K562 (cell line): ENCODE data around the gene RBPJL. TPM values are rescaled to one million over a fixed set of nuclear protein-coding genes. Genes with fewer than 3 reads are reported as not detected.

Source experiments
- ATAC-seq: fragments of 200-7000 bp; cut with Tn5 transposase; 3 replicates; pipeline ENCODE4 v1.9.1; 2020; ENCODE audit warnings: moderate library complexity
- BruUV-seq: library from RNA; stranded (reverse); fragments of 400-500 nt; replicated peaks from 2 replicates; lab custom pipeline; 2021; lab: Mats Ljungman, UMichigan
- CTCF ChIA-PET: fragments of 300-600 bp; formaldehyde crosslinking; extraction: SDS; loops from one replicate; lab custom pipeline; 2021; ENCODE audit warnings: low intra/inter-chr PET ratio; lab: Yijun Ruan, JAX
- POLR2A ChIA-PET: fragments of 300-600, 350-650 bp; sonication (Branson Sonifier 250); formaldehyde crosslinking; extraction: SDS; loops from one replicate; lab custom pipeline; 2021; ENCODE audit warnings: antibody characterized with exemption, inconsistent platforms; lab: Yijun Ruan, JAX
- DNase-seq, 4 experiments: peaks; one replicate each; pipeline versions ENCODE4 v3.0.0 to v3.0.0-alpha.2; 2011 to 2018; ENCODE audit warnings: low spot score in 3 of 4, mixed read lengths in 3 of 4; ENCODE audit errors: extremely low read depth in 1 of 4
- FAIRE-seq: peaks from 2 replicates; lab custom pipeline; 2011; peaks lifted over from hg19 to GRCh38; lab: Jason Lieb, UNC
- H2AFZ ChIP-seq: 2 replicates; pipeline ENCODE4 v1.6.0; 2011; ENCODE audit warnings: low read depth, low read length, control low read depth, inconsistent platforms
- H3K27ac ChIP-seq: fragments of 200-600 bp; 3 replicates; pipeline ENCODE4 v1.8.0; 2011; ENCODE audit warnings: low read depth, mild to moderate bottlenecking, control low read depth, inconsistent platforms, low read length, moderate library complexity, mixed read lengths; ENCODE audit errors: extremely low read depth
- H3K27me3 ChIP-seq, 2 experiments: fragments of 300-600 bp in 1 of 2; 2 replicates in 1 of 2; 3 replicates in 1 of 2; pipeline versions ENCODE4 v1.6.0 to v1.8.0; 2011; ENCODE audit warnings: inconsistent platforms in 2 of 2, low read length in 2 of 2, mild to moderate bottlenecking in 1 of 2, mixed read lengths in 1 of 2, moderate library complexity in 1 of 2; ENCODE audit not compliant: control insufficient read depth in 2 of 2, insufficient read depth in 2 of 2
- H3K36me3 ChIP-seq: fragments of 300-600 bp; 3 replicates; pipeline ENCODE4 v1.8.0; 2011; ENCODE audit warnings: mild to moderate bottlenecking, low read length, inconsistent platforms; ENCODE audit not compliant: control insufficient read depth, insufficient read depth
- H3K4me1 ChIP-seq, 2 experiments: fragments of 200-600 bp in 1 of 2; replicated peaks in 1 of 2; 2 replicates in 1 of 2; 3 replicates in 1 of 2; pipeline versions ENCODE4 v1.5.1 to v1.8.0; 2011; ENCODE audit warnings: inconsistent platforms in 2 of 2, low read length in 2 of 2, mild to moderate bottlenecking in 1 of 2, mixed read lengths in 1 of 2, moderate library complexity in 1 of 2; ENCODE audit not compliant: control insufficient read depth in 2 of 2, insufficient read depth in 2 of 2
- H3K4me2 ChIP-seq: 2 replicates; pipeline ENCODE4 v1.6.1; 2011; ENCODE audit warnings: low read length, control low read depth, inconsistent platforms, mixed read lengths; ENCODE audit not compliant: insufficient read depth
- H3K4me3 ChIP-seq: fragments of 200-600 bp; sonication (generic), shearing (Covaris generic); 2 replicates; pipeline ENCODE4 v1.5.1; 2016; ENCODE audit warnings: control low read depth, inconsistent platforms
- H3K79me2 ChIP-seq: fragments of 200-600 bp; 3 replicates; pipeline ENCODE4 v1.8.0; 2011; ENCODE audit warnings: low read length, inconsistent platforms; ENCODE audit not compliant: control insufficient read depth, insufficient read depth
- H3K9ac ChIP-seq, 2 experiments: 2 replicates each; pipeline versions ENCODE4 v1.6.0 to v1.6.1; 2011; ENCODE audit warnings: low read depth in 2 of 2, low read length in 2 of 2, control low read depth in 1 of 2, inconsistent platforms in 1 of 2, mild to moderate bottlenecking in 1 of 2, mixed read lengths in 1 of 2; ENCODE audit not compliant: insufficient read depth in 1 of 2
- H3K9me1 ChIP-seq: one replicate; pipeline ENCODE4 v1.6.0; 2011; ENCODE audit warnings: inconsistent platforms, mild to moderate bottlenecking, low read length, moderate library complexity; ENCODE audit not compliant: control insufficient read depth, insufficient read depth
- H3K9me3 ChIP-seq: replicated peaks from 2 replicates; pipeline ENCODE4 v1.5.1; 2011; ENCODE audit warnings: low read depth, low read length, inconsistent platforms; ENCODE audit not compliant: control insufficient read depth, insufficient read depth
- H4K20me1 ChIP-seq: replicated peaks from 2 replicates; pipeline ENCODE4 v1.6.1; 2011; ENCODE audit warnings: low read length, inconsistent platforms, mixed read lengths; ENCODE audit not compliant: control insufficient read depth, insufficient read depth
- CBX3 ChIP-seq, 2 experiments: IDR thresholded peaks; 1 replicate in 1 of 2; 2 replicates in 1 of 2; pipeline ENCODE4 v1.6.1; 2012; ENCODE audit warnings: inconsistent platforms in 2 of 2, low read length in 2 of 2, borderline replicate concordance in 1 of 2, control low read depth in 1 of 2
- ESRRA ChIP-seq: fragments of 450-650 bp; IDR thresholded peaks from 2 replicates; pipeline ENCODE4 v1.6.1; 2014; ENCODE audit warnings: low read depth, mild to moderate bottlenecking, moderate library complexity, borderline replicate concordance
- GATA2 ChIP-seq: sonication (generic); formaldehyde crosslinking; IDR thresholded peaks from 2 replicates; pipeline ENCODE4 v1.4.0; 2020; ENCODE audit warnings: mild to moderate bottlenecking, missing genetic modification reagents
- GATAD2B ChIP-seq: fragments of 450-650 bp; IDR thresholded peaks from 2 replicates; pipeline ENCODE4 v1.6.1; 2017; ENCODE audit warnings: mild to moderate bottlenecking, borderline replicate concordance
- HMGN3 ChIP-seq: IDR thresholded peaks from 2 replicates; pipeline ENCODE4 v1.6.1; 2011; ENCODE audit warnings: borderline replicate concordance, low read depth, mild to moderate bottlenecking, mixed read lengths, low read length; ENCODE audit not compliant: insufficient read length; ENCODE audit errors: extremely low read depth
- HOXB6 ChIP-seq: fragments of 250-450 bp; sonication (Bioruptor Pico); IDR thresholded peaks from 2 replicates; pipeline ENCODE4 v1.5.1; 2022; ENCODE audit warnings: mild to moderate bottlenecking, borderline replicate concordance
- IRF2 ChIP-seq: sonication (generic); formaldehyde crosslinking; IDR thresholded peaks from 2 replicates; pipeline ENCODE4 v1.8.1; 2022; ENCODE audit warnings: mild to moderate bottlenecking, missing genetic modification reagents
- NCOR1 ChIP-seq: fragments of 450-650 bp; IDR thresholded peaks from 2 replicates; pipeline ENCODE4 v1.6.1; 2016; ENCODE audit warnings: mild to moderate bottlenecking, moderate library complexity
- NFIX ChIP-seq: fragments of 250-450 bp; sonication (Bioruptor Pico); IDR thresholded peaks from 2 replicates; pipeline ENCODE4 v1.4.0; 2020; ENCODE audit warnings: low read depth, mild to moderate bottlenecking, moderate library complexity
- PPARD ChIP-seq: fragments of 250-450 bp; sonication (Bioruptor Pico); IDR thresholded peaks from 2 replicates; pipeline ENCODE4 v1.8.0; 2022; ENCODE audit warnings: inconsistent platforms, mild to moderate bottlenecking, moderate library complexity
- RHOXF2B ChIP-seq: fragments of 250-450 bp; sonication (Bioruptor Pico); conservative IDR thresholded peaks from 2 replicates; pipeline ENCODE4 v1.5.1; 2021
- SMARCE1 ChIP-seq: fragments of 450-650 bp; IDR thresholded peaks from 2 replicates; pipeline ENCODE4 v1.7.1; 2016; ENCODE audit warnings: mild to moderate bottlenecking
- SP1 ChIP-seq: sonication (generic); formaldehyde crosslinking; IDR thresholded peaks from 2 replicates; pipeline ENCODE4 v1.8.1; 2022; ENCODE audit warnings: mild to moderate bottlenecking, missing genetic modification reagents
- SPI1 ChIP-seq: IDR thresholded peaks from 2 replicates; pipeline ENCODE4 v1.6.1; 2011; ENCODE audit warnings: low read depth, low read length, control low read depth, borderline replicate concordance
- WGBS: fragments of 100-300 bp; shearing (Covaris generic); methylation state at CpG from one replicate; pipeline ENCODE4 v1.1.6; 2016; ENCODE audit warnings: low coverage, mixed read lengths; ENCODE audit not compliant: insufficient coverage; ENCODE audit errors: missing lambda C conversion rate; 5-methylcytosine and 5-hydroxymethylcytosine counted together
- in situ Hi-C: fragments of 300-500 bp; cut with MboI; formaldehyde crosslinking; loops from 4 replicates; pipeline ENCODE4 v1.15.0; 2018; ENCODE audit warnings: inconsistent platforms, mixed read lengths
- intact Hi-C: fragments of 100-400 bp; cut with micrococcal nuclease; formaldehyde crosslinking; loops from 2 replicates; pipeline ENCODE4 v1.14.2; 2022
- polyA plus RNA-seq, 8 experiments: library from polyadenylated mRNA; depleted of rRNA in 4 of 8; stranded (reverse) in 5 of 8; unstranded in 3 of 8; fragments of >200 nt; fragmentation: Nextera tagmentation in 2 of 8; fragmentation: Illumina TruSeq in 1 of 8; extraction: Ambion mirVana in 2 of 8; extraction: Trizol in 1 of 8; gene quantifications; 2 replicates each; pipeline versions ENCODE4 v1.2.1 to v1.2.3, GENCODE V29; 2011 to 2014; ENCODE audit warnings: inconsistent platforms in 1 of 8, missing spikeins in 1 of 8
- total RNA-seq, 7 experiments: library from RNA; depleted of rRNA in 6 of 7; stranded (reverse); fragments of >200 nt in 6 of 7; fragmentation: Illumina TruSeq in 2 of 7; extraction: Trizol in 2 of 7; gene quantifications; 2 replicates each; pipeline versions ENCODE4 v1.2.1 to v1.2.3, GENCODE V29; 2011 to 2021; ENCODE audit warnings: low replicate concordance in 1 of 7
- TF ChIP-seq, protein P1 (sequence below): sonication (generic); formaldehyde crosslinking; IDR thresholded peaks from 2 replicates; pipeline ENCODE4 v1.4.0; 2020; ENCODE audit warnings: mild to moderate bottlenecking, missing genetic modification reagents
- TF ChIP-seq, protein P2 (sequence below), 2 experiments: fragments of 450-650 bp in 1 of 2; IDR thresholded peaks; 2 replicates each; pipeline ENCODE4 v1.6.1; 2011 to 2017; ENCODE audit warnings: low read depth in 2 of 2, antibody characterized with exemption in 1 of 2, borderline replicate concordance in 1 of 2, low read length in 1 of 2, mild to moderate bottlenecking in 1 of 2, mixed read lengths in 1 of 2; ENCODE audit not compliant: control insufficient read depth in 1 of 2

RBPJL gene
- total and polyA plus RNA-seq, 9 of the 15 experiments (the other 6 are each of a cell fraction or from before 2014, with no cell fraction given), result not detected

DNA sequence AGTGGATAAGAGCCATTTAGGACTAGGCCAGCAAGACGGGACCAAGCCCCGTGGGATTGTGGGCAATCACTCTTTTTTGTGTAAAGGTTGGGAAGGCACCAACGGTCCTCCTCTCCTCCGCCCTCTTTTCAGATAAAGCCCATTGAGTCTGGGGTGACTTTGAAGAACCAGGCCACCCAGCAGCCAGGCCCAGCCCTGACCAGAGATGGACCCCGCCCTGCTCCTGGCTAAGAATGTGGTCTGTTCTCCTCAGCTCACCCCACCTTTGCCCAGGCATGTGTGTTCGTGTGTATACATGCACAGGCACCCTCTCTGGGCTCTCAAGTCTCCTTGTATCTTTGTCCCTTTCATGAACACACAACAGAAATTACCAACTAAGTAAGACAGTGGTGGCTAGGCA, 32.4 kb downstream of the RBPJL start:
- Histone ChIP-seq H3K9ac (peak overlapping the region; percentile 41 to 54; a peak in 1 of 4 replicates), H3K27ac (peak overlapping the region; percentile 55), H3K4me3 (no peak overlapping the region), H3K79me2 (peaks cover 6% of the 10 kb centered on the region; the same call in 1 of the 3 replicates), H3K36me3 (peaks cover 9% of the 10 kb centered on the region; the same call in 1 of the 3 replicates), H3K4me1 (peaks cover 66 to 69% of the 10 kb centered on the region in 2 experiments), H4K20me1 (0 out of 2 replicates have a peak, but pooled peaks cover 12% of the 10 kb centered on the region), H3K9me1 (no peaks in the 10 kb centered on the region), H3K9me3 (no peaks in the 10 kb centered on the region), H2AFZ (peak overlapping the region; percentile 61; the same call in 1 of the 2 replicates), H3K4me2 (peak overlapping the region; percentile 41; the same call in 1 of the 2 replicates), H3K27me3 (no peaks in the 10 kb centered on the region)
- CTCF ChIA-PET, result no interaction called here
- in situ Hi-C loops, result no loop called here
- intact Hi-C loops, result no loop called here
- no TSS peak for BruUV-seq
- ATAC-seq, result peak; percentile 8; the same call in 2 of the 3 replicates
- POLR2A ChIA-PET, result interaction anchor here (0.6 to 1.0 kb wide), 2 partner anchors 22 to 30 kb away, joined by 3 read pairs; no protein-coding TSS in a partner anchor
- DNase-seq, result peak in 3 of 4 experiments; percentile 42 to 68 (median 51)
- WGBS, result 17% methylated on average over 6 of the region's 6 CpGs
- no peak for FAIRE-seq
- TF ChIP-seq NCOR1 (no peak), SMARCE1 (no peak), CBX3 (IDR thresholded peaks at IDR 0.05; ENCODE audit: borderline replicate concordance in 1 of 2, low read length in 2 of 2) (no peak), HMGN3 (no peak), PPARD (CRISPR knock-in tag) (no peak), RHOXF2B (CRISPR knock-in tag) (no peak), NFIX (CRISPR knock-in tag) (no peak), ESRRA (peak; percentile 54), GATA2 (no peak), SPI1 (no peak), SP1 (CRISPR knock-in tag) (no peak), HOXB6 (CRISPR knock-in tag) (no peak), GATAD2B (no peak), IRF2 (CRISPR knock-in tag) (no peak)
- TF ChIP-seq, protein P1, sequence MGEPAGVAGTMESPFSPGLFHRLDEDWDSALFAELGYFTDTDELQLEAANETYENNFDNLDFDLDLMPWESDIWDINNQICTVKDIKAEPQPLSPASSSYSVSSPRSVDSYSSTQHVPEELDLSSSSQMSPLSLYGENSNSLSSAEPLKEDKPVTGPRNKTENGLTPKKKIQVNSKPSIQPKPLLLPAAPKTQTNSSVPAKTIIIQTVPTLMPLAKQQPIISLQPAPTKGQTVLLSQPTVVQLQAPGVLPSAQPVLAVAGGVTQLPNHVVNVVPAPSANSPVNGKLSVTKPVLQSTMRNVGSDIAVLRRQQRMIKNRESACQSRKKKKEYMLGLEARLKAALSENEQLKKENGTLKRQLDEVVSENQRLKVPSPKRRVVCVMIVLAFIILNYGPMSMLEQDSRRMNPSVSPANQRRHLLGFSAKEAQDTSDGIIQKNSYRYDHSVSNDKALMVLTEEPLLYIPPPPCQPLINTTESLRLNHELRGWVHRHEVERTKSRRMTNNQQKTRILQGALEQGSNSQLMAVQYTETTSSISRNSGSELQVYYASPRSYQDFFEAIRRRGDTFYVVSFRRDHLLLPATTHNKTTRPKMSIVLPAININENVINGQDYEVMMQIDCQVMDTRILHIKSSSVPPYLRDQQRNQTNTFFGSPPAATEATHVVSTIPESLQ (CRISPR knock-in tag), result no peak
- TF ChIP-seq, protein P2, sequence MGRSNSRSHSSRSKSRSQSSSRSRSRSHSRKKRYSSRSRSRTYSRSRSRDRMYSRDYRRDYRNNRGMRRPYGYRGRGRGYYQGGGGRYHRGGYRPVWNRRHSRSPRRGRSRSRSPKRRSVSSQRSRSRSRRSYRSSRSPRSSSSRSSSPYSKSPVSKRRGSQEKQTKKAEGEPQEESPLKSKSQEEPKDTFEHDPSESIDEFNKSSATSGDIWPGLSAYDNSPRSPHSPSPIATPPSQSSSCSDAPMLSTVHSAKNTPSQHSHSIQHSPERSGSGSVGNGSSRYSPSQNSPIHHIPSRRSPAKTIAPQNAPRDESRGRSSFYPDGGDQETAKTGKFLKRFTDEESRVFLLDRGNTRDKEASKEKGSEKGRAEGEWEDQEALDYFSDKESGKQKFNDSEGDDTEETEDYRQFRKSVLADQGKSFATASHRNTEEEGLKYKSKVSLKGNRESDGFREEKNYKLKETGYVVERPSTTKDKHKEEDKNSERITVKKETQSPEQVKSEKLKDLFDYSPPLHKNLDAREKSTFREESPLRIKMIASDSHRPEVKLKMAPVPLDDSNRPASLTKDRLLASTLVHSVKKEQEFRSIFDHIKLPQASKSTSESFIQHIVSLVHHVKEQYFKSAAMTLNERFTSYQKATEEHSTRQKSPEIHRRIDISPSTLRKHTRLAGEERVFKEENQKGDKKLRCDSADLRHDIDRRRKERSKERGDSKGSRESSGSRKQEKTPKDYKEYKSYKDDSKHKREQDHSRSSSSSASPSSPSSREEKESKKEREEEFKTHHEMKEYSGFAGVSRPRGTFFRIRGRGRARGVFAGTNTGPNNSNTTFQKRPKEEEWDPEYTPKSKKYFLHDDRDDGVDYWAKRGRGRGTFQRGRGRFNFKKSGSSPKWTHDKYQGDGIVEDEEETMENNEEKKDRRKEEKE (IDR thresholded peaks at IDR 0.05; ENCODE audit: borderline replicate concordance in 1 of 2, control insufficient read depth in 1 of 2, low read depth in 2 of 2, low read length in 1 of 2), result no peak
